IMR-90 (cell line): ENCODE data around the gene KLF16. TPM values are rescaled to one million over a fixed set of nuclear protein-coding genes. Genes with fewer than 3 reads are reported as not detected.
A peak's percentile ranks its signal among the peaks of the same experiment; 100 is the strongest.

Experiments
- ATAC-seq: fragments of 200-7000 bp; cut with Tn5 transposase; 2 replicates; pipeline ENCODE4 v1.9.1; 2020; ENCODE audit warnings: low read depth, mild to moderate bottlenecking, moderate library complexity
- BruUV-seq: library from RNA; stranded (reverse); fragments of 400-500 nt; replicated peaks from 2 replicates; lab custom pipeline; 2021; lab: Mats Ljungman, UMichigan
- CTCF ChIA-PET: fragments of 300-600 bp; formaldehyde crosslinking; extraction: SDS; loops from one replicate; lab custom pipeline; 2021; ENCODE audit warnings: antibody characterized with exemption; lab: Yijun Ruan, JAX
- POLR2A ChIA-PET: fragments of 300-600 bp; sonication (Branson Sonifier 250); formaldehyde crosslinking; loops from one replicate; lab custom pipeline; 2022; ENCODE audit warnings: antibody characterized with exemption; ENCODE audit not compliant: unreplicated experiment; lab: Charles Lee
- DNase-seq: peaks from one replicate; pipeline ENCODE4 v3.0.0; 2013
- H2AFZ ChIP-seq: replicated peaks from 2 replicates; pipeline ENCODE3; 2013; ENCODE audit warnings: low read length, mild to moderate bottlenecking; ENCODE audit not compliant: poor library complexity
- H2AK5ac ChIP-seq: 2 replicates; pipeline ENCODE4 v1.6.1; 2013; ENCODE audit warnings: low read depth, low read length, inconsistent platforms
- H2AK9ac ChIP-seq: replicated peaks from 2 replicates; pipeline ENCODE3; 2013; ENCODE audit warnings: mild to moderate bottlenecking, low read depth, low read length, moderate library complexity; ENCODE audit not compliant: poor library complexity
- H2BK120ac ChIP-seq: 2 replicates; pipeline ENCODE4 v1.6.1; 2013; ENCODE audit warnings: low read depth, low read length, inconsistent platforms
- H2BK15ac ChIP-seq: 3 replicates; pipeline ENCODE4 v1.6.1; 2013; ENCODE audit warnings: low read depth, low read length, inconsistent platforms
- H2BK20ac ChIP-seq: 2 replicates; pipeline ENCODE4 v1.6.1; 2013; ENCODE audit warnings: low read depth, mild to moderate bottlenecking, inconsistent platforms, low read length, moderate library complexity
- H2BK5ac ChIP-seq: 2 replicates; pipeline ENCODE4 v1.6.1; 2013; ENCODE audit warnings: mild to moderate bottlenecking, low read depth, low read length, inconsistent platforms; ENCODE audit not compliant: poor library complexity, severe bottlenecking
- H3K14ac ChIP-seq: replicated peaks from 2 replicates; pipeline ENCODE4 v1.6.1; 2013; ENCODE audit warnings: low read depth, low read length, inconsistent platforms
- H3K18ac ChIP-seq: 2 replicates; pipeline ENCODE4 v1.6.1; 2013; ENCODE audit warnings: low read depth, low read length, control low read depth
- H3K23ac ChIP-seq: 2 replicates; pipeline ENCODE4 v1.6.1; 2013; ENCODE audit warnings: low read depth, low read length, inconsistent platforms
- H3K27ac ChIP-seq: 2 replicates; pipeline ENCODE4 v1.5.1; 2013; ENCODE audit warnings: mild to moderate bottlenecking, control low read depth, low read length; ENCODE audit not compliant: insufficient read depth
- H3K27me3 ChIP-seq: 2 replicates; pipeline ENCODE4 v1.6.1; 2013; ENCODE audit warnings: low read length; ENCODE audit not compliant: control insufficient read depth, insufficient read depth
- H3K36me3 ChIP-seq: 2 replicates; pipeline ENCODE4 v1.6.1; 2013; ENCODE audit warnings: low read length, mixed read lengths; ENCODE audit not compliant: control insufficient read depth, insufficient read depth
- H3K4ac ChIP-seq: 2 replicates; pipeline ENCODE4 v1.6.1; 2013; ENCODE audit warnings: low read depth, low read length, inconsistent platforms
- H3K4me1 ChIP-seq: 2 replicates; pipeline ENCODE4 v1.6.1; 2013; ENCODE audit warnings: low read length, mixed read lengths; ENCODE audit not compliant: control insufficient read depth, insufficient read depth
- H3K4me2 ChIP-seq: 2 replicates; pipeline ENCODE4 v1.6.1; 2013; ENCODE audit warnings: low read depth, mild to moderate bottlenecking, control low read depth, low read length, moderate library complexity
- H3K4me3 ChIP-seq: 2 replicates; pipeline ENCODE4 v1.5.1; 2013; ENCODE audit warnings: low read depth, mild to moderate bottlenecking, control low read depth, low read length, moderate library complexity; ENCODE audit not compliant: insufficient read depth
- H3K56ac ChIP-seq: 2 replicates; pipeline ENCODE4 v1.6.1; 2013; ENCODE audit warnings: low read length, inconsistent platforms; ENCODE audit not compliant: insufficient read depth; ENCODE audit errors: extremely low read depth
- H3K79me1 ChIP-seq, 2 experiments: 2 replicates each; pipeline ENCODE4 v1.6.1; 2013; ENCODE audit warnings: low read length in 2 of 2, inconsistent platforms in 1 of 2, low read depth in 1 of 2
- H3K9ac ChIP-seq: 2 replicates; pipeline ENCODE4 v1.6.1; 2013; ENCODE audit warnings: low read depth, low read length, control low read depth
- H3K9me1 ChIP-seq: 2 replicates; pipeline ENCODE4 v1.6.1; 2013; ENCODE audit warnings: low read length, inconsistent platforms; ENCODE audit not compliant: insufficient read depth
- H3K9me3 ChIP-seq: 2 replicates; pipeline ENCODE4 v1.6.1; 2013; ENCODE audit warnings: low read length; ENCODE audit not compliant: control insufficient read depth, insufficient read depth
- H4K20me1 ChIP-seq: 2 replicates; pipeline ENCODE4 v1.6.1; 2013; ENCODE audit warnings: low read length, inconsistent platforms; ENCODE audit not compliant: insufficient read depth
- H4K5ac ChIP-seq: 2 replicates; pipeline ENCODE4 v1.6.1; 2013; ENCODE audit warnings: mild to moderate bottlenecking, low read depth, low read length, control low read depth
- H4K8ac ChIP-seq, 2 experiments: 2 replicates each; pipeline ENCODE4 v1.6.1; 2013; ENCODE audit warnings: low read depth in 2 of 2, low read length in 2 of 2, control low read depth in 1 of 2, inconsistent platforms in 1 of 2
- H4K91ac ChIP-seq: 2 replicates; pipeline ENCODE4 v1.6.1; 2013; ENCODE audit warnings: low read depth, low read length, inconsistent platforms; ENCODE audit not compliant: insufficient read depth
- BHLHE40 ChIP-seq: fragments of 150-350 bp; IDR thresholded peaks from 2 replicates; pipeline ENCODE4 v1.6.1; 2016; ENCODE audit warnings: mild to moderate bottlenecking, low read depth, low read length
- CHD1 ChIP-seq: IDR thresholded peaks from 2 replicates; pipeline ENCODE4 v1.6.1; 2012; ENCODE audit warnings: low read depth, low read length, improper control_type of control experiment
- FOS ChIP-seq: fragments of 150-350 bp; IDR thresholded peaks from 2 replicates; pipeline ENCODE4 v1.6.1; 2016; ENCODE audit warnings: low read depth, low read length
- MAFK ChIP-seq: IDR thresholded peaks from 2 replicates; pipeline ENCODE4 v1.6.1; 2012; ENCODE audit warnings: low read depth, low read length, improper control_type of control experiment
- MAZ ChIP-seq: IDR thresholded peaks from 2 replicates; pipeline ENCODE4 v1.6.1; 2012; ENCODE audit warnings: low read depth, mild to moderate bottlenecking, low read length, improper control_type of control experiment, moderate library complexity, borderline replicate concordance
- MXI1 ChIP-seq: IDR thresholded peaks from 2 replicates; pipeline ENCODE4 v1.6.1; 2012; ENCODE audit warnings: low read depth, mild to moderate bottlenecking, low read length, moderate library complexity, borderline replicate concordance
- POLR2A ChIP-seq: IDR thresholded peaks from 2 replicates; pipeline ENCODE4 v1.6.1; 2012; ENCODE audit warnings: mild to moderate bottlenecking, low read depth, low read length
- RAD21 ChIP-seq: IDR thresholded peaks from 2 replicates; pipeline ENCODE4 v1.6.1; 2012; ENCODE audit warnings: low read length, improper control_type of control experiment
- RCOR1 ChIP-seq: IDR thresholded peaks from 2 replicates; pipeline ENCODE4 v1.6.1; 2012; ENCODE audit warnings: mild to moderate bottlenecking, low read length, improper control_type of control experiment; ENCODE audit not compliant: insufficient replicate concordance
- RFX5 ChIP-seq: IDR thresholded peaks from 2 replicates; pipeline ENCODE4 v1.8.0; 2012; ENCODE audit warnings: low read depth, mild to moderate bottlenecking, low read length, moderate library complexity
- SMC3 ChIP-seq: fragments of 150-350 bp; IDR thresholded peaks from 2 replicates; pipeline ENCODE4 v1.6.1; 2016; ENCODE audit warnings: low read depth, mild to moderate bottlenecking, antibody characterized with exemption, low read length, moderate library complexity
- WGBS, 2 experiments: methylation state at CpG; one replicate each; pipeline versions ENCODE4 v1.1.5 to v1.1.7; 2013; ENCODE audit warnings: missing lambda C conversion rate in 2 of 2; ENCODE audit not compliant: insufficient read length in 1 of 2; ENCODE audit errors: extremely low coverage in 2 of 2; 5-methylcytosine and 5-hydroxymethylcytosine counted together
- dilution Hi-C: fragments of 300-500 bp; cut with HindIII; formaldehyde crosslinking; loops from one replicate; pipeline ENCODE4 v1.14.3; 2018; ENCODE audit warnings: low sequenced_read_pairs; ENCODE audit not compliant: unreplicated experiment
- in situ Hi-C: fragments of 300-500 bp; cut with MboI; formaldehyde crosslinking; loops from 3 replicates; pipeline ENCODE4 v1.14.3; 2019; ENCODE audit warnings: low sequenced_read_pairs, inconsistent platforms, mixed read lengths
- intact Hi-C: fragments of 100-400 bp; cut with micrococcal nuclease; formaldehyde crosslinking; loops from 2 replicates; pipeline ENCODE4 v1.10.0; 2022
- polyA plus RNA-seq, 3 experiments: library from polyadenylated mRNA; depleted of rRNA; stranded (reverse); fragments of >200 nt; gene quantifications; 2 replicates each; pipeline ENCODE4 v1.2.3, GENCODE V29; 2012; ENCODE audit warnings: low replicate concordance in 1 of 3
- total RNA-seq: library from RNA; depleted of rRNA; stranded (reverse); fragments of >200 nt; gene quantifications from 2 replicates; pipeline ENCODE4 v1.2.3, GENCODE V29; 2012
- TF ChIP-seq, protein P1 (sequence below): fragments of 150-350 bp; IDR thresholded peaks from 2 replicates; pipeline ENCODE4 v1.6.1; 2017; ENCODE audit warnings: mild to moderate bottlenecking, antibody characterized with exemption, low read length, low read depth
- TF ChIP-seq, protein P2 (sequence below): fragments of 150-350 bp; IDR thresholded peaks from 2 replicates; pipeline ENCODE4 v1.6.1; 2016; ENCODE audit warnings: low read depth, mild to moderate bottlenecking, low read length, moderate library complexity, borderline replicate concordance
- TF ChIP-seq, protein P3 (sequence below): conservative IDR thresholded peaks from 2 replicates; pipeline ENCODE4 v1.5.1; 2012; ENCODE audit warnings: mild to moderate bottlenecking, low read depth, low read length, improper control_type of control experiment

KLF16 gene
- total and polyA plus RNA-seq, 2 of the 4 experiments (the other 2 are of a cell fraction), result 0.90 to 13.1 TPM

DNA sequence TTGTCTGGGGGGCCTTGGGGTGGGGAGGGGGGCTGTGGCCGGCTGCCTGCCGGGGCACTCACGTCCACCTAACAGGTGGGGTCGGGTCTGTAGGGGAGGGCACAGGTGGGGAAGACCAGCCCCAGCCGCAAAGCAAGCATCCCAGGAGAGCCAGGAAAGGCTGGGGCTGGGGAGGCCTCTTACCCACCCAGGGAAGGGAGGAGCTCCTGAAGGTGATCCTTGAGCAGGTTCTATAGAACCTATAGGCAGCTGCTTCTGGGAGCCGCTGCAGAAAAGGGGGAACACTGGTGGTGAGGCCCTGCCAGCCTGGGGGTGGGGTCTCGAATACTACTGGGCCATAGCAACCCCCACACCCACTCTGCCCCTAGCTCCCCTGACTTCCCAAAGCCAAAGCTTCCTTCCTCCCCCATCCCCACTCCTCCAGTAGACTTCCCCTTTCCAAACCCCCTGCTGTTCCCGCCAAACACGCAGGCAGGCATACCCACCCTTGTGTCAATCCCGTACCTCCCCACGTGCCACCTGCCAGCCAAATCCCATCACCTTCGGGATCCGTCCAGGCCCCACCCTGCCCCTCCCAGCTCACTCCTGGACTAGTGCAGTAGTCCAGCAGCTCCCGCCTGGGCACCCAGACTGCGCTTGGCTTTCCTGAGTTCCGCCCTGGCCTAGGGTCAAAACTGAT lies 5.6 kb downstream of the KLF16 start:
- Histone ChIP-seq H3K23ac (no peak overlapping the region), H4K5ac (no peak overlapping the region; the same call in 1 of the 2 replicates), H3K9me3 (no peaks in the 10 kb centered on the region), H3K27ac (peak overlapping the region; percentile 84), H3K79me1 (peaks cover 8 to 89% of the 10 kb centered on the region in 2 experiments; a peak in 3 of 4 replicates), H3K18ac (no peak overlapping the region), H3K27me3 (no peaks in the 10 kb centered on the region), H3K4me2 (peak overlapping the region; percentile 94; the same call in 1 of the 2 replicates), H2BK20ac (no peak overlapping the region), H3K4ac (peak overlapping the region; percentile 33), H3K36me3 (no peaks in the 10 kb centered on the region), H3K56ac (peak overlapping the region; percentile 22; the same call in 1 of the 2 replicates), H4K20me1 (peaks cover 85% of the 10 kb centered on the region), H3K4me3 (no peak overlapping the region; the same call in 1 of the 2 replicates), H3K9me1 (peaks cover 7% of the 10 kb centered on the region; the same call in 1 of the 2 replicates), H2AK5ac (peak overlapping the region; percentile 70; the same call in 1 of the 2 replicates), H2BK15ac (no peak overlapping the region), H2AFZ (peak overlapping the region; percentile 92), H4K8ac (peak overlapping the region; percentile 84 to 88; a peak in 2 of 4 replicates), H2BK120ac (no peak overlapping the region), H3K9ac (peak overlapping the region; percentile 19), H3K14ac (no peak overlapping the region), H3K4me1 (peaks cover 58% of the 10 kb centered on the region), H2AK9ac (peak overlapping the region; percentile 99), H2BK5ac (peak overlapping the region; percentile 71), H4K91ac (peak overlapping the region; percentile 32; the same call in 1 of the 2 replicates)
- in situ Hi-C loops, result no loop called here
- ATAC-seq (no peak), DNase-seq (no peak)
- CTCF ChIA-PET, result no interaction called here
- intact Hi-C loops, result no loop called here
- WGBS, 2 experiments, result 79% methylated on average over 7 of the region's 16 CpGs; no CpG with 5 or more reads in 1 of the 2 experiments
- no TSS peak for BruUV-seq
- POLR2A ChIA-PET, result interaction anchor here (0.6 kb wide), 1 partner anchor 1418 kb away, joined by 4 read pairs; no protein-coding TSS in a partner anchor
- dilution Hi-C loops, result no loop called here
- TF ChIP-seq, protein P1, sequence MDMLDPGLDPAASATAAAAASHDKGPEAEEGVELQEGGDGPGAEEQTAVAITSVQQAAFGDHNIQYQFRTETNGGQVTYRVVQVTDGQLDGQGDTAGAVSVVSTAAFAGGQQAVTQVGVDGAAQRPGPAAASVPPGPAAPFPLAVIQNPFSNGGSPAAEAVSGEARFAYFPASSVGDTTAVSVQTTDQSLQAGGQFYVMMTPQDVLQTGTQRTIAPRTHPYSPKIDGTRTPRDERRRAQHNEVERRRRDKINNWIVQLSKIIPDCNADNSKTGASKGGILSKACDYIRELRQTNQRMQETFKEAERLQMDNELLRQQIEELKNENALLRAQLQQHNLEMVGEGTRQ, result no peak
- TF ChIP-seq BHLHE40 (no peak), SMC3 (no peak), POLR2A (no peak), CHD1 (no peak), RFX5 (no peak), RCOR1 (no peak), MAZ (no peak), RAD21 (no peak), MXI1 (no peak), FOS (no peak), MAFK (no peak)
- TF ChIP-seq, protein P2, sequence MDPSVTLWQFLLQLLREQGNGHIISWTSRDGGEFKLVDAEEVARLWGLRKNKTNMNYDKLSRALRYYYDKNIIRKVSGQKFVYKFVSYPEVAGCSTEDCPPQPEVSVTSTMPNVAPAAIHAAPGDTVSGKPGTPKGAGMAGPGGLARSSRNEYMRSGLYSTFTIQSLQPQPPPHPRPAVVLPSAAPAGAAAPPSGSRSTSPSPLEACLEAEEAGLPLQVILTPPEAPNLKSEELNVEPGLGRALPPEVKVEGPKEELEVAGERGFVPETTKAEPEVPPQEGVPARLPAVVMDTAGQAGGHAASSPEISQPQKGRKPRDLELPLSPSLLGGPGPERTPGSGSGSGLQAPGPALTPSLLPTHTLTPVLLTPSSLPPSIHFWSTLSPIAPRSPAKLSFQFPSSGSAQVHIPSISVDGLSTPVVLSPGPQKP, result no peak
- TF ChIP-seq, protein P3, sequence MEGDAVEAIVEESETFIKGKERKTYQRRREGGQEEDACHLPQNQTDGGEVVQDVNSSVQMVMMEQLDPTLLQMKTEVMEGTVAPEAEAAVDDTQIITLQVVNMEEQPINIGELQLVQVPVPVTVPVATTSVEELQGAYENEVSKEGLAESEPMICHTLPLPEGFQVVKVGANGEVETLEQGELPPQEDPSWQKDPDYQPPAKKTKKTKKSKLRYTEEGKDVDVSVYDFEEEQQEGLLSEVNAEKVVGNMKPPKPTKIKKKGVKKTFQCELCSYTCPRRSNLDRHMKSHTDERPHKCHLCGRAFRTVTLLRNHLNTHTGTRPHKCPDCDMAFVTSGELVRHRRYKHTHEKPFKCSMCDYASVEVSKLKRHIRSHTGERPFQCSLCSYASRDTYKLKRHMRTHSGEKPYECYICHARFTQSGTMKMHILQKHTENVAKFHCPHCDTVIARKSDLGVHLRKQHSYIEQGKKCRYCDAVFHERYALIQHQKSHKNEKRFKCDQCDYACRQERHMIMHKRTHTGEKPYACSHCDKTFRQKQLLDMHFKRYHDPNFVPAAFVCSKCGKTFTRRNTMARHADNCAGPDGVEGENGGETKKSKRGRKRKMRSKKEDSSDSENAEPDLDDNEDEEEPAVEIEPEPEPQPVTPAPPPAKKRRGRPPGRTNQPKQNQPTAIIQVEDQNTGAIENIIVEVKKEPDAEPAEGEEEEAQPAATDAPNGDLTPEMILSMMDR, result no peak
